Measurements from ENCODE around the gene AATF. TPM values are rescaled to one million over a fixed set of nuclear protein-coding genes. Genes with fewer than 3 reads are reported as not detected.

AATF gene
- total RNA-seq, 1 donor from 2014 or later, result 14.0 TPM

DNA sequence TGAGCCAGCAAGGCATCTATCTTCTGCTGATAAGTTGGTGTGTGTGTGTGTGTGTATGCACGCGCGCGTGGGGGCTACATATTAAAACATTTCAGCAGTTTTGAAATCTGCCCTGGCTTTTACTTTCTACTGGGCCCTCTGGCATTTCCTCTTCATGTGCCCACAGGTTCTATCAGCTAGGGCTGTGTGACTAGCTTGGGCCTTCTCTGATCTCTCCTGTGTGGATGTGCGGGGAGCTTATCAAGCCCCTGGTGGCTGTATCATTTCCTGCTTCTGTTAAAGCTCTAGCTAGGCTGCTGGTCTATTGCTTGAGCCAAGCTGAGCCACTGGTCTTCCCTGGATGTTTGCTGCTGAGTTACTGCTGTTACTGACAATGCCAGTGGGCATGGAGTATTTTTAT is 132.5 kb downstream of the AATF start:
- DNase-seq (ENCODE audit: low spot score), result peak; percentile 41

DNA sequence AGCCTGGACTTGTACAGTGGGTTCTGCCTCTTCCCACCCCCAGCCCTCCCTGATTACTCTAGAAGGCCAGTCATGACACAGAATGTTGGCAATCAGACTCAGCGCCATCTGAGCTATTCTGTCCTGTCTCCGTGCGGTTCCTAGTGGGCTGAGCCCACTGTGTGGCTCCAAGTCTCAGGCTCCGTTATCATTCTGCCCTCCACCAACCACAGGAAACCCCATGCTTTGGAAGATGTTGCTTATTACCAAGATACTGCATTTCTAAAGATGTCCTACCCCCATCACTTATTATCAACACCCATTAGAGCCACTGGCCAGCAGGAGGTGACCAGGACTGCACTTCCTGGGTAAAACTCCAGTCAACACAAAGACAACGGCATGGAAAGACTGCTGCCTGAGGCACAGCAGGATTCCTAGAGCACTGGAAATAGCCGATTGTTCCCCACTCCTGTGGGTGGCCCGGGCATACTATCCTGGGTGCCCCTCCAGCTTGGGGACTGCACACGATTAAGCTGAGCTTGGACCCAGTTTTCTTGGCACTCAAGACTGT is 133.6 kb downstream of the AATF start:
- no peak for DNase-seq (ENCODE audit: low spot score)

DNA sequence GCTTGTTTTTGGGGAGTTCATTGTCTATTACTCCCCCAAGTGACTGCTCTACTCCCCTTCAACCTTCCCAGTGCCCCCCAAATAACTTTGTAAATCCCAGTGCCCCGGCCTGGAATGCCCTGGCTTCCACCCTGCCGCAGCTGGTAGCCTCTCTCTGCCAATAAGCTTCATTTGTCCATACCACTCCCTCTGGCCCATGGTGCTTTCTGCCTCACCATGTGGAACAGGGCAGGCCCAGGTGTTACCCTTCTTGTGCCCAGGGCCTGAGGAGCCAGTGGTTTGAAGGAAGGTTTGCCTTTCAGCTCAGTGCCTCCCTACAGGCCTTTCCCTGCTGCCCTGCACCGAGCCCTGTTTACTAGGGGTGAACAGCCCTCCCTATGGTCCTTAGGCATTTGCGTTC is 134.2 kb downstream of the AATF start:
- DNase-seq (ENCODE audit: low spot score), result no peak

DNA sequence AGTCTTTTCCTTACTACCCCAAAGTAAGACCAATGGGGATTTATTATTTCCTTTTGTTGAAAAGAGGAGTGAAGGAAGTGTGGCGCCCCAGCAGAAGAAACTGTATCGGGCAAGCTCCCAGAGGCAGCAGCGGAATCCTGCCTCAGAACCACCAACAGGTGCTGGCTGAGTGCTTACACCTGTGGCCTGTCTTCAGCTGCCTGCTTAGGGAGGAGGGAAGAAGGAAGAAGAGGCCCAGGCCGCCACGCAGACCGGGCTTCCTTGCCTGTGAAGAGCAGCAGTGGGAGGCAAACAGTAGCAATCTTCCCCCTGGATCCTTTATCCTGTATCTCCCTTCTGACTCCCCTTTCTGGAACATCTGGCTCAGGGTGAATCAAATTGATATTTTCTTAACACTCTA is 134.7 kb downstream of the AATF start:
- no peak for DNase-seq (ENCODE audit: low spot score)

DNA sequence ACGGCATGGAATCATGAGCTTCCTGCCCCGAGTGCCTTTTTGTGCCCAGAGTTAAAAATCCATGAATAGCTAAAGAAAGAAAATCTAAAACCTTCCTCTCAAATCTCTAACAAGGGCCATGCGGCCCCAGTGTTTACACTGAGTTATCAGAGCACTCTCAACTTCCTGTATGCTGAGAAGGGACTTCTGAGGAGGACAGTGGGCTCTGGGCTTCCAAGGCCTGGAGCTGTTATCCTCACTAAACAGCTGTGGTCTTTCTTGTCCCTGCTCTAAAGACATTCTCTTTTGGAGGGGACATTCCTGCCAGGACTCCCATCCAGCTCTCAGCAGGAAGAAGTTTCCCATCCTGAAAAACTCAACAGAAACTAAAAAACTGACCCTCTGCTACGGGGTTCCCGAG is 135.6 kb downstream of the AATF start:
- DNase-seq (ENCODE audit: low spot score), result no peak

DNA sequence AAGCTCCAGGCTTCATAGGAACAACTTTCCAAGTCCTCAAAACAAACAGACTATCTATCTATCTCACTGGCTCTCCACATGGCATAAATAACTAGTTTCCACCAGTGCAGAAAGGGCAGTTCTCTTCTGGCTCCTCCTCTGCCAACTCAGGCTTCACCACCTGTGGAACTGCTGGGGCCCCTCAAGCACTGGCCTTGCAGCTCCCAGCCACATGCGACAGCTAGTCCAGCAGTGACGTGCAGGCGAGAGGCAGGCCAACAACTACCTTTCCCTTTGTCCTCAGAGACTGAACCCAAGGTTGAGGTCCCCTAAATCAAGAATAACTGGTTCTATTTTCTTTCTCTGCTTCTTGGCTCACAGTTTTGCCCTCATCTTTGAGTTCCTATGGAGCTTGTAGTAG is 137.6 kb downstream of the AATF start:
- DNase-seq (ENCODE audit: low spot score), result no peak

DNA sequence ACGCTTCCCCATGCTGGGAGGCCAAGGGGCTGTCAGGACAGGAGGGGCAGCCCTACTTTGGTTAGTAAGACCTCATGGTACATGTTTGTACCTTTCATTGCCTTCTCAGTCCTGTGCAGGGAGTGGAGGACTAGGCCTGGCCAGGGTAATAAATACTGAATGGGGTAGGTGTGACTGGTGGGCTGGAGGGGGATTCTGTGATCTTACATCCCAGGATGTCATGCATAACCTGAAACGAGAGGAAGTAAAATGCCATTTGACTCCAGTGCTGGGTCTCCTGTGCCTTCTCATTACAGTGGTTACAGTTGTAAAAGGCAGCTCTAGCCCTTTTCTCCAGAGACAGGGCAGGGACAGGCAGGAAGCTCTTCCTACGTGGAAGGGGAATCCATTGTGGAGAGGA is 138.2 kb downstream of the AATF start:
- DNase-seq (ENCODE audit: low spot score), result no peak

DNA sequence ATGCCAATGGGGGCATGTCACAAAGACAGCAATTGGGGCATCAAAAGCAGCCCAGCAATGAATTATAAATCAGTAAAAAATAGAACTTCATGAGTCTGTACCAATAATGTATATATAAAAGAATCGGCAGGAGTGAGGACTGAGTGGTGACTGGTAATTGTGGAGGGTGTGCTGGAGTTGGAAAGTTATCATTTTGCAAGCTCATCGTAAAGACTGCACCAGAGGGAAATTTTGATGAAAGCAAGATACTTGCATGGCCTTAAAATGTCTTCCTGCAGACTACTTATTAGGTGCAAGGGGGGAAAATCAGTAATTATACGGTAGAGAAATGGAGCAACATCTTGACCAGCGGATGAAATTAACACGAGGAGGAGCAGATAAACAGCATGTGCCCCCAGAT is 138.9 kb downstream of the AATF start:
- DNase-seq (ENCODE audit: low spot score), result no peak

DNA sequence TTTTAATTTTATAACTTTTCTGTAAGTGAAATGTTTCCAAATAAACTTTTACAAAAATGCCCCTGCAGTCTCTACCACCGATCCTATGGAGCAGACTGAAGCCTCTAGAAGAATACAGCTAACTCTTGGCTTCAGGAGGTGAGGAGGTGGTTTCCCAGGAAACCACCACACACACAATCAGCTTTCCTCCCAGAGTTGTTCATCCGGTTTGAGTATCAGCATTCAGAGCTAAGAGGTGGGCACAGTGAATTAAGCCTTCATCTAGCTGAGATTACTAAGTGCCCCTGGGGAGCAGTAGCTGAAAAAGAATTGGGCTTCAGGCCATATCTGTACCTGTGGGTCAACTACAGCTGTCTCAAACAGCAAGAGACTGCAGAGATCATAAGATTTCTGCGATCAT is 139.7 kb downstream of the AATF start:
- peak; percentile 55 for DNase-seq (ENCODE audit: low spot score)

DNA sequence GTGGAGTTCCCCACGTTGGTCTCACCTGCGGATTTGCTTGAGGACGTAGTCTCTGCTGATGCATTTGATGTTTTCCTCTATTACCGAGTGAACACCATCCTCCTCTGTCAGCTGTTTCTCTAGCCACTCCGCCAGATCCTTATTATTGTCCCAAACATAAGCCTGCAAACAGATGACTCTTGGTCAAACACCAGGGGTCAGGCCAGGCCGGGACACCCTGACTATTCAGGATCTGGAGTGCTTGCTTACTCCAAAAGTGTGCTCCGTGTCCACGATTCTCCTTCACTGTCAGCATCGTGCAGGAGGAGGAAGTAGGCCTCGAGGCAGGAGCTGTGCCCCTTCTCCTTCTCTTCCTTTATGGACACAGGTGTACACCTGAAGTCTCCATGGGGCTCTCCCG is 140.2 kb downstream of the AATF start:
- no peak for DNase-seq (ENCODE audit: low spot score)

DNA sequence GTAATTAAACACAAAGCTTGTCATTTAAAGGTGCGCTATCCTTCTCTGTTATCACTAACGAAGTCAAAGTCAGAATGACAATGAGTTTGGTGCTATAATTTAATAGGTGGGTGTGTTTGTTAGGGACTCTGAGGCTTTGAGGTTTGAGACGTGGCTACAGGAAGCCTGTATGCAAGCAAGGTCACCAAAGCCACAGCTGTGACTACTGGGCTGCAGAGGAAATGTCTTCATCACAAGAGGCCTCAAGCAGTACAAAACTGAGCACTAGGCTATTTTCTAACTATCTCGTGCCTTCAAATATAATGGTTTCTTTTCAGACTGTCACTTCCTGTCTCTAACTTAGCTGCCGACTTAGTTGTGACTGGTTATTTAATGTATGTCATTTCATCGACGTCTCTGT is 141.2 kb downstream of the AATF start:
- DNase-seq (ENCODE audit: low spot score), result no peak

DNA sequence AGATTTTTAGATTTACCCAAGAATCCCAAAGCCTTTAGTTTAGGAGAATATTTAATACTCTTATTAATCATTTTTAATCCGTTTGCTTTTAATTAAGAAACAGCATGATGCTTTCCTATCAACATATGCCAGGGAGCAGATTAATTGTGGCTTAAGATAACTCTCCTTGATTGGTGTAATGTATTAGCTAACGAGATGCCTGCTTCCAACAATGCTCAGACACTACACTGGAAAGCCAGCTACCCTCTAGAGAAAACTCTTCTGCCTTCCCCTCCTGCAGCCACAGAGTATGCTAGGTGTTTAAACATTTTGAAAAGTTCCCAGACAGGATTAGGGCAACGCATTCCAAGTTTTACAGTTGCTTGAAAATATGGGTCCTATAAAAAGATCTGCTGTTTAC is 142.2 kb downstream of the AATF start:
- no peak for DNase-seq (ENCODE audit: low spot score)

DNA sequence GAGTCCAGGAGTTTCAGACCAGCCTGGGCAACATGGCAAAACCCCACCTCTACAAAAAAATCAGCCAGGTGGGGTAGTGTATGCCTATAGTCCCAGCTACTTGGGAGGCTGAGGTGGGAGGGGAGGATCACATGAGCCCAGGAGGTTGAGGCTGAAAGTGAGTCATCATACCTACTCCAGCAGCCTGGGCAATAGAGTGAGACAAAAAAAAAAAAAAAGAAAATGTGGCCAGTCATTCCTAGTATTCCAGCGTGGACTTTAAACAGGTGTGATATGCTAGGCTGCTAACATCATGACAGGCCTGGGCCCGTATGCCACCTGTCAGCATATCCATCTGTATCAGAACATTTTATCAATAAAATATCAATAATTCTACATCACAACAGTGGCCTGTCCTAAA is 143.3 kb downstream of the AATF start:
- DNase-seq (ENCODE audit: low spot score), result no peak

DNA sequence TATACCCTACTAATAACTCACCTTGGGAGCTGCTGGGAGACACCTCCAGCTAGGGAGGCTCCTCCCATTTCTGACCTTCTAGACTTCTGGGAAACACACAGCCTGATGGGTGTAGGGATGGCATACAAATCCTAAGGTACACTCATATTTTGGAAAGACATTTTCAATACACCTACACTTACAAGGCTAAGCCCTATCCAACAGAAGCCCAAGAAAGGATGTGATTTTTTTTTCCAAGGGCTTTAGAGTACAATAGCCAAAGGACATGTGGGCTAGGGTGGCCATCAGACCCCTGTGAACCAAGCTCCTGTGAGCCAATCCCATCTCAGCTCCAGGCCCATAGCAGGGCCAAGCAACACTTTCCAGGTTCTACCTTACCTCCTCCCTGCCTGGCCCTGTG is 143.9 kb downstream of the AATF start:
- no peak for DNase-seq (ENCODE audit: low spot score)

DNA sequence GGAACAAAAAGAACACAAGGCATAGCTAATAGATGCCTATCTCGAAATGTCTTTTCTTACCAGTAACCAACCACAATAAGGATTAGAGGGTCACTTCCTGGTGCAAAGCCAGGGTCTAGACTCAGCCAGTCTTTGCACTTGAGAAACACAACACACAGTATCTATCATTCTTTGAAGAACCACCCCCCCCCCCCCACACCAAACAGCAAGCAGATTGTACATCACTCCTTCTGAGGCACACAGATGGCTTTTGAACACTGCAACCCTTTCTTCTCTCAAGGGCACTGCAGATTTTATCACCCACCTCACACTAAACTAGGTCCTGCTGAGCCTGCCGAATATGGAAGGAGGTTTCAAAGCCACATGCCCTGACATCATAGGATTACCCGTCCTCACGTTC is 145.6 kb downstream of the AATF start:
- no peak for DNase-seq (ENCODE audit: low spot score)

DNA sequence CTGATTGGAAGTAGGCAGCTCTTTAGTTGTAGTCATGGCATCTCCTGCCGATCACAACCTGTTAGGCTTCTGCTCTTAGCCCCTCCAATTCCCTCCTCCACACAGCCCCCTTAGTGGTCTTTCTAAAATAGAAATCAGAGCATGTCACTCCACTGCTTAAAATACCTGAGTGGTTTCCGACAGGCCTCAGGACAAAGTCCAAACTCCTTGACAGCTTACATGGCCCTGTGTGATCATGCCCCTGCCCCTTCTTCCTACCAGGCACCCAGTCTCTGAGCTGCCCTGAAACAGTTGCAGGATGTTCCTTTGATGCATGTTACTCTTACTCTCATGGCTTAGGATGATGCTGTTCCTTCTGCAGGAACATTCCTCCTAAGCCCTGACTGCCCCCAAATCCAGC is 147.3 kb downstream of the AATF start:
- no peak for DNase-seq (ENCODE audit: low spot score)

DNA sequence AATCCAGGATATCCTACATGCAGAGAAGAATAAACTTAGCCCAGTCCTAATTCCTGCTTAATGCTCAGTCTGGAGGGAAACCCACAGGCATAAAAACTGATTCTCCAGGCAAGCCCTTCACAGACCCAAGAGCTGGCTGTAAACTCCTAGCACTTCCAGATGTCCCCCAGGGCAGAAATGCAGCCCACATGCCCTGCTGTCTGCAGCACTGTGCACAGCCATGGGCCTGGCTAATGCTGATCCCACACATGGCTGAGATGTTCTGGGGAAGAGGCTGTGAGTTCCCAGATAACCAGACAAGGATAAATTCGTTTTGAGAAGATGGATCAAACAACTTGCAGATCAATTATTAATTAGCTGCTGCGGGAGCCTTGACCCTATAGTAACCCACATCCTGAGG is 148.4 kb downstream of the AATF start:
- peak; percentile 6 for DNase-seq (ENCODE audit: low spot score)

DNA sequence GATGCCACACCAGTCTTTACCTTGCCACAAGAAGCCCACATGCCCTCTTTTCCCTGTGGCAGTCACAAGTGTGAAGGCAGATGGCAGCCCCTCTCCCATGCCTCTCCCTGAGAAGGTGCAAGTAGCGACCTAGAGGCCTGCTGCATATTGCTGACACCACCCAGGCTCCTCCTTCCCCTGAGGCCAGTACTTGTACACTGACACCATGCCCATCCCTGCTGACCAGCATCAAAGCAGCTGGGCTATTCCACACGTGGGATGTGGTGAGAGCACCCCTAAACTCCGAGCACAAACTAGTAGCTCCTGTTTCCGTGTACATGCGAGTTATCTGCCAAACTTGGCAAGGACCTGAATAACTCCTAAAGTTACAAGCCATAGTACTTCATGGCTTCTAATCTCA is 149.4 kb downstream of the AATF start:
- no peak for DNase-seq (ENCODE audit: low spot score)

DNA sequence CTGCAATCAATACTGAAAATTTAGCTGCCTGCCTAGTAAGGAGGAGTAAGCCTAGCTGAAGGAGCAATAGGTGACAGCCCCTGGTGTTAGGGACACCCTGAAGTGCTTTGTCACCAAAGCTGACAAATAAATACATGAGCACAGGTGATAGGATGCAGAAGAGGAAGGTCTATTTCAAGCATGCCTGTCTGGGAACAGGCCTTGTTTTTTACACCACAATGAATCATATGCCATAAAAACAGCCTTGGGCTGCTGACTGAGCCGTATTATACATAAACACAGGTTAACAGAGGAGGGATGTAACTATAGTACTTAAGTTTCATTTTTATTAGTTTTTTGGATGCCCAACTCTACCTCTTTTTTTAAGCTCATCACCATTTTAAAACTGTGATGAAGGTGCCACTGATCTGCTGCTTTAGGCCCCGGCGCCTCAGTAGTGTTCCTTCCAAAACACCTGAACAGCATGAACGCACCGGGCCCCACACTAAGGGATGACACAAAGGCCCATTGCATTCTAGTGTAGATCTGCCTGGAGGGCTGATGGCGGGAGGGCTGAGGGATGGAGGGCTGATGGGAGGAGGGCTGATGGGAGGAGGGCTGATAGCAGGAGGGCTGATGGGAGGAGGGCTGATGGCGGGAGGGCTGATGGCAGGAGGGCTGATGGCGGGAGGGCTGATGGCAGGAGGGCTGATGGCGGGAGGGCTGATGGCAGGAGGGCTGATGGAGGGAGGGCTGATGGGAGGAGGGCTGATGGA is 150.3 kb downstream of the AATF start:
- no peak for DNase-seq (ENCODE audit: low spot score)

DNA sequence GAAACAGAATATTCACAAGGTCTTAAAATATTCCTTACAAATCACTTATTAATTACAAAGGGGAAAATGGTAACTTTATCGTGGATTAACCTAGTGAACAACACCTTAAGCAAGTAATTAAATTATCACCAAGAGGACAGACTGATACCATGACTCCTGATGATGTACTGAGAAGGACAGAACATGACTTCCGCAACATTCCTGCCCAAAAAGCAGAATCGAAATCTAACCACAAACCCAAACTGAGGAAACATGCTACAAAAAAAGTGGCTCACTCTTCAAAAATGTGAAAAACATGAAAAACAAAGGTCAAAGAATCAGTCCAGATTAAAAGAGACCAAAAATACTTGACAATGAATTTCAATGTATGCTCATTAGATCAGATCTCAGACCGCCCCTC is 151.5 kb downstream of the AATF start:
- no peak for DNase-seq (ENCODE audit: low spot score)

DNA sequence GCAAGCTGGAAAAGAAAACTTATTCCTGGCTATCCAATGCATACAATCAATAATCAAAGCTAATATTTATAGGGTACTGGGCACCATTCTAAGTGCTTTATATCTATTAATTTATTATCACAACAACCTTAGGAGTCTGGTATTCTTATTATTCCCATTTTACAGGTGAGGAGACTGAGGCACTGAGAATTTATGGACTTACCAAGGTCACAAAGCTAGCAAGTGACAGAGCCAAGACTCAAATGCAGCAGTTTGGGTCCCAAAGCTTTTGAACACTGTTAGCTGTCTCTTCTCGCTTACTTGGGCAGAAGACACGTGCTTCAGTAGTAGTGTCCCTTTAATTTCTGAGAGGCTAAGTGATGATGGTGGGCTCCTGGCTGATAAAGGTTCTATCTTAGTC is 152.6 kb downstream of the AATF start:
- no peak for DNase-seq (ENCODE audit: low spot score)

DNA sequence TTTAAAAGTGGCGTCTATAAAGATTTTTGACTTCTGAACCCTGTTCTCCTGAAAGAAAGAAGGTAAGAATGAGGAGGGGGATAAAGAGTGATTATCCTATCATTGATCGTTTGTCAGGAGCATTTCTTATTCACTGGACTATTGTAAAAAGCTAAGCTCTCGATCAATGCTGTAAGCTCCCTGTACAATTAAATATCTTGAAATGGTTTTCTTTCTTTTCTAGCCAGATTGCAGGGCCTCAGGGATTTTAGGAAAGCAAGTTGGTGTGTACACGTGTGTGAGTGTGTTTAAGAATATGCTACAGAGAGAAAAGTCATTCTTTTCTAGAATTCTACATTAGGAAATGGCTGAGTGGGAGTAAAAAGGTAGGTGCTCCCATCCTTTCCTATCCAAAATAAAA is 154.5 kb downstream of the AATF start:
- no peak for DNase-seq (ENCODE audit: low spot score)

DNA sequence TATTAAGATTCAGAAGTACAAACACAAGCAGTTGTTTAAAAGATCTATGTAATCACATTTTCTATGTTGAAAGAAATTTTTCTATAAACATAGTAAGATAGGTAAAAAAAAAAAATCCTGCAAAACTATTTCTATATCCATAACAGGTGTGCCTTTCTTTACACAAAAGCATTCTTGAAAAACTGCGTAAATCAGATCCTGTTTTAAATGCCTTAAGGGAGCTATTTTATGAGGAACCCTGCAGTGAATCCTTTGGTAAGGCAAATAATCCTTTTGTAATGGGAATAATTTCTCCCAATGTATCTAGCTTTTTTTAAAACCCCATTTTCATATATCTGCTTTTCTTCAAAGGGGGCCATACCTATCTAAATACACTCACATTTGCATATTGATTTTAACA is 157.3 kb downstream of the AATF start:
- no peak for DNase-seq (ENCODE audit: low spot score)

Measured in umbilical cord (tissue), 2 donors.